Measurements from ENCODE around the gene TNIK. TPM values are rescaled to one million over a fixed set of nuclear protein-coding genes. Genes with fewer than 3 reads are reported as not detected.

TNIK gene
- total RNA-seq, 1 experiment from 2014 or later: 22.4 TPM

DNA sequence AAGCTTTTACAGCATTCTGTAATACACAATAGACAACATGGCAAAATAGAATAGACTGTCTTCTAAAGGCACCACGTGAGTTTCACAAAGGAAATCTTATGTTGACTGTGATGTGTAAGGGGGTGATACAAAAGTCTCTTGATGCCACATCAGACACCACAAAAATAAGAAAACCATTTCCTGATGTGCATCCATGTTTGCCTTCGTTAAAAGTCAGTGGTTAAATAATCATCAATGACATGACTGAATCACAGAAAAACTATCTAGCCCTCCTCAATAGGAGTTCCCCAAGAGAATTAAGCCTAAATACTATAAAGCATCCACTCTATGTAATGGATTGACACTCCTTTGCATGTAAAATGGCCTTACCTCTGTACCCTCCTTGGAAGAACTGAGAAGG is 235.0 kb downstream of the TNIK start:
- Mint-ChIP-seq H3K36me3 (ENCODE audit: insufficient read depth, unreplicated experiment) (no peaks in the 10 kb centered on the region), H3K4me1 (ENCODE audit: low read depth, unreplicated experiment) (no peaks in the 10 kb centered on the region), H3K4me3 (ENCODE audit: unreplicated experiment) (no peak overlapping the region), H3K9me3 (ENCODE audit: unreplicated experiment) (no peaks in the 10 kb centered on the region), H3K27me3 (ENCODE audit: insufficient read depth, unreplicated experiment) (no peaks in the 10 kb centered on the region), H3K27ac (ENCODE audit: unreplicated experiment) (no peak overlapping the region)
- H3K36me3 ChIP-seq (ENCODE audit: control insufficient read depth, insufficient read depth, low read length): no peaks in the 10 kb centered on the region
- H3K4me3 ChIP-seq (ENCODE audit: low read depth, low read length): no peak overlapping the region
- BruUV-seq (replicated peaks): no TSS peak
- H3K4me1 ChIP-seq: no peaks in the 10 kb centered on the region; the same call in 1 of the 2 replicates
- intact Hi-C loops (cut with micrococcal nuclease; ENCODE audit: unreplicated experiment): no loop called here
- no peaks in the 10 kb centered on the region for H3K27me3 ChIP-seq (replicated peaks; ENCODE audit: control insufficient read depth, insufficient read depth, low read length)
- ChIA-PET POLR2A (no interaction called here), CTCF (no interaction called here)
- DNase-seq: no peak
- no peaks in the 10 kb centered on the region; the same call in 1 of the 2 replicates for H3K9me3 ChIP-seq
- TF ChIP-seq, protein P1, sequence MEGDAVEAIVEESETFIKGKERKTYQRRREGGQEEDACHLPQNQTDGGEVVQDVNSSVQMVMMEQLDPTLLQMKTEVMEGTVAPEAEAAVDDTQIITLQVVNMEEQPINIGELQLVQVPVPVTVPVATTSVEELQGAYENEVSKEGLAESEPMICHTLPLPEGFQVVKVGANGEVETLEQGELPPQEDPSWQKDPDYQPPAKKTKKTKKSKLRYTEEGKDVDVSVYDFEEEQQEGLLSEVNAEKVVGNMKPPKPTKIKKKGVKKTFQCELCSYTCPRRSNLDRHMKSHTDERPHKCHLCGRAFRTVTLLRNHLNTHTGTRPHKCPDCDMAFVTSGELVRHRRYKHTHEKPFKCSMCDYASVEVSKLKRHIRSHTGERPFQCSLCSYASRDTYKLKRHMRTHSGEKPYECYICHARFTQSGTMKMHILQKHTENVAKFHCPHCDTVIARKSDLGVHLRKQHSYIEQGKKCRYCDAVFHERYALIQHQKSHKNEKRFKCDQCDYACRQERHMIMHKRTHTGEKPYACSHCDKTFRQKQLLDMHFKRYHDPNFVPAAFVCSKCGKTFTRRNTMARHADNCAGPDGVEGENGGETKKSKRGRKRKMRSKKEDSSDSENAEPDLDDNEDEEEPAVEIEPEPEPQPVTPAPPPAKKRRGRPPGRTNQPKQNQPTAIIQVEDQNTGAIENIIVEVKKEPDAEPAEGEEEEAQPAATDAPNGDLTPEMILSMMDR (IDR thresholded peaks at IDR 0.05; ENCODE audit: insufficient read depth in 1 of 2, low read depth in 1 of 2, low read length in 1 of 2, severe bottlenecking in 1 of 2, unreplicated experiment in 1 of 2): no peak

GRCh38 chr3:171223396-171223795 is 236.8 kb downstream of the TNIK start:
- H3K4me1 ChIP-seq: no peaks in the 10 kb centered on the region; the same call in 1 of the 2 replicates
- H3K36me3 Mint-ChIP-seq (ENCODE audit: insufficient read depth, unreplicated experiment): no peaks in the 10 kb centered on the region
- no peak overlapping the region for H3K4me3 ChIP-seq (ENCODE audit: low read depth, low read length)
- TF ChIP-seq, protein P1 (IDR thresholded peaks at IDR 0.05; ENCODE audit: insufficient read depth in 1 of 2, low read depth in 1 of 2, low read length in 1 of 2, severe bottlenecking in 1 of 2, unreplicated experiment in 1 of 2): no peak
- H3K9me3 Mint-ChIP-seq (ENCODE audit: unreplicated experiment): no peaks in the 10 kb centered on the region
- no peak overlapping the region for H3K4me3 Mint-ChIP-seq (ENCODE audit: unreplicated experiment)
- no peaks in the 10 kb centered on the region; the same call in 1 of the 2 replicates for H3K9me3 ChIP-seq
- no peaks in the 10 kb centered on the region for H3K4me1 Mint-ChIP-seq (ENCODE audit: low read depth, unreplicated experiment)
- no peak for DNase-seq
- H3K36me3 ChIP-seq (ENCODE audit: control insufficient read depth, insufficient read depth, low read length): no peaks in the 10 kb centered on the region
- ChIA-PET CTCF (no interaction called here), POLR2A (no interaction called here)
- no peaks in the 10 kb centered on the region for H3K27me3 ChIP-seq (replicated peaks; ENCODE audit: control insufficient read depth, insufficient read depth, low read length)
- H3K27ac Mint-ChIP-seq (ENCODE audit: unreplicated experiment): no peak overlapping the region
- H3K27me3 Mint-ChIP-seq (ENCODE audit: insufficient read depth, unreplicated experiment): no peaks in the 10 kb centered on the region
- no TSS peak for BruUV-seq (replicated peaks)
- intact Hi-C loops (cut with micrococcal nuclease; ENCODE audit: unreplicated experiment): no loop called here

- Mint-ChIP-seq H3K36me3 (ENCODE audit: insufficient read depth, unreplicated experiment) (no peaks in the 10 kb centered on the region), H3K4me1 (ENCODE audit: low read depth, unreplicated experiment) (no peaks in the 10 kb centered on the region), H3K4me3 (ENCODE audit: unreplicated experiment) (no peak overlapping the region), H3K27me3 (ENCODE audit: insufficient read depth, unreplicated experiment) (no peaks in the 10 kb centered on the region), H3K27ac (ENCODE audit: unreplicated experiment) (no peak overlapping the region), H3K9me3 (ENCODE audit: unreplicated experiment) (no peaks in the 10 kb centered on the region)
- POLR2A ChIA-PET: no interaction called here
- DNase-seq: no peak
- H3K9me3 ChIP-seq: no peaks in the 10 kb centered on the region; the same call in 1 of the 2 replicates
- no peak overlapping the region for H3K4me3 ChIP-seq (ENCODE audit: low read depth, low read length)
- H3K27me3 ChIP-seq (replicated peaks; ENCODE audit: control insufficient read depth, insufficient read depth, low read length): no peaks in the 10 kb centered on the region
- intact Hi-C loops (cut with micrococcal nuclease; ENCODE audit: unreplicated experiment): no loop called here
- TF ChIP-seq, protein P1 (IDR thresholded peaks at IDR 0.05; ENCODE audit: insufficient read depth in 1 of 2, low read depth in 1 of 2, low read length in 1 of 2, severe bottlenecking in 1 of 2, unreplicated experiment in 1 of 2): no peak
- no peaks in the 10 kb centered on the region; the same call in 1 of the 2 replicates for H3K4me1 ChIP-seq
- no TSS peak for BruUV-seq (replicated peaks)
- no peaks in the 10 kb centered on the region for H3K36me3 ChIP-seq (ENCODE audit: control insufficient read depth, insufficient read depth, low read length)
- CTCF ChIA-PET: no interaction called here
Measured at GRCh38 chr3:171222995-171223394, 237.2 kb downstream of the TNIK start.

All from Caco-2 (cell line).